Measurements from ENCODE around the gene COMMD4.

The COMMD4 gene

GRCh38 chr15:75360856-75361255, 25.0 kb downstream of the COMMD4 start:
- no peak for TF ChIP-seq CTCF (IDR thresholded peaks at IDR 0.05)
- no peak overlapping the region for H3K27ac ChIP-seq
- no peak overlapping the region for H3K4me3 ChIP-seq
- DNase-seq (ENCODE audit: low spot score): no peak

- Histone ChIP-seq H3K4me3 (no peak overlapping the region), H3K27ac (no peak overlapping the region)
- no peak for DNase-seq (ENCODE audit: low spot score)
- TF ChIP-seq CTCF (IDR thresholded peaks at IDR 0.05): no peak
Observed at GRCh38 chr15:75361361-75361988, 25.6 kb downstream of the COMMD4 start.

- Histone ChIP-seq H3K27ac (no peak overlapping the region), H3K4me3 (no peak overlapping the region)
- no peak for TF ChIP-seq CTCF (IDR thresholded peaks at IDR 0.05)
- no peak for DNase-seq (ENCODE audit: low spot score)
Observed at GRCh38 chr15:75361989-75362641, 26.3 kb downstream of the COMMD4 start.

- no peak for DNase-seq (ENCODE audit: low spot score)
- Histone ChIP-seq H3K27ac (no peak overlapping the region), H3K4me3 (no peak overlapping the region)
- TF ChIP-seq CTCF (IDR thresholded peaks at IDR 0.05): no peak
Observed at GRCh38 chr15:75362642-75363249, 26.9 kb downstream of the COMMD4 start.

- Histone ChIP-seq H3K27ac (no peak overlapping the region), H3K4me3 (no peak overlapping the region)
- TF ChIP-seq CTCF (IDR thresholded peaks at IDR 0.05): no peak
- no peak for DNase-seq (ENCODE audit: low spot score)
Observed at GRCh38 chr15:75363786-75364185, 27.9 kb downstream of the COMMD4 start.

GRCh38 chr15:75364881-75365280, 29.0 kb downstream of the COMMD4 start:
- TF ChIP-seq CTCF (IDR thresholded peaks at IDR 0.05): no peak
- Histone ChIP-seq H3K4me3 (no peak overlapping the region), H3K27ac (no peak overlapping the region)
- no peak for DNase-seq (ENCODE audit: low spot score)

- TF ChIP-seq CTCF (IDR thresholded peaks at IDR 0.05): no peak
- DNase-seq (ENCODE audit: low spot score): no peak
- H3K4me3 ChIP-seq: no peak overlapping the region
- H3K27ac ChIP-seq: no peak overlapping the region
Observed at GRCh38 chr15:75366163-75366562, 30.3 kb downstream of the COMMD4 start.
